ENCODE results near the gene ZSCAN20.

DNA sequence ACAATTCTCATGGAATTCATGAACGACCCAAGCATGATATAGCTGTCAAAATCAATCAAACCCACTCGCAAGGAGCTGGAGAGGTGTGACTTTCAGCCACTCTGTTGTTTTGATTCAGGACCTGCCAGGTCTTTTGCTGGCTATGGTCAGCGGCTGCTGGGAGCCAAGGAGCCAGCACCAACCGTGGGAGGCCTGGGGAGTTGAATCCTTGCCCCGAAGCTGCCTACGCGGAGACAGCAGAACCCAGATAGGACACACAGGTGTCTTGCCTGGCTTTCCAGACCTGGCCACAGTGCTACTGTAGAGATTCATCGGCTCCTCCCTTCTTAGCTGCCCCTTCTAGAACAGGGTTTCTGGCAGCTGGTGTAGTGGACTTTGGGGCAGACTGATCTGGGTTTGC, 42.7 kb downstream of the ZSCAN20 start:
- TF ChIP-seq POLR2A (IDR thresholded peaks at IDR 0.05) (no peak), EP300 (IDR thresholded peaks at IDR 0.05) (no peak)
- TF ChIP-seq, protein P1, sequence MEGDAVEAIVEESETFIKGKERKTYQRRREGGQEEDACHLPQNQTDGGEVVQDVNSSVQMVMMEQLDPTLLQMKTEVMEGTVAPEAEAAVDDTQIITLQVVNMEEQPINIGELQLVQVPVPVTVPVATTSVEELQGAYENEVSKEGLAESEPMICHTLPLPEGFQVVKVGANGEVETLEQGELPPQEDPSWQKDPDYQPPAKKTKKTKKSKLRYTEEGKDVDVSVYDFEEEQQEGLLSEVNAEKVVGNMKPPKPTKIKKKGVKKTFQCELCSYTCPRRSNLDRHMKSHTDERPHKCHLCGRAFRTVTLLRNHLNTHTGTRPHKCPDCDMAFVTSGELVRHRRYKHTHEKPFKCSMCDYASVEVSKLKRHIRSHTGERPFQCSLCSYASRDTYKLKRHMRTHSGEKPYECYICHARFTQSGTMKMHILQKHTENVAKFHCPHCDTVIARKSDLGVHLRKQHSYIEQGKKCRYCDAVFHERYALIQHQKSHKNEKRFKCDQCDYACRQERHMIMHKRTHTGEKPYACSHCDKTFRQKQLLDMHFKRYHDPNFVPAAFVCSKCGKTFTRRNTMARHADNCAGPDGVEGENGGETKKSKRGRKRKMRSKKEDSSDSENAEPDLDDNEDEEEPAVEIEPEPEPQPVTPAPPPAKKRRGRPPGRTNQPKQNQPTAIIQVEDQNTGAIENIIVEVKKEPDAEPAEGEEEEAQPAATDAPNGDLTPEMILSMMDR (IDR thresholded peaks at IDR 0.05) = no peak
